HCT116 (cell line): Measurements from ENCODE around the gene LMNTD2. TPM values are rescaled to one million over a fixed set of nuclear protein-coding genes. Genes with fewer than 3 reads are reported as not detected.

ENCODE experiments used
- ATAC-seq: fragments of 200-7000 bp; cut with Tn5 transposase; 2 replicates; pipeline ENCODE4 v1.9.1; 2020; ENCODE audit warnings: mild to moderate bottlenecking, moderate library complexity
- BruUV-seq: library from RNA; stranded (reverse); fragments of 400-500 nt; replicated peaks from 2 replicates; lab custom pipeline; 2021; lab: Mats Ljungman, UMichigan
- CTCF ChIA-PET: fragments of 300-600 bp; sonication (Branson Sonifier 250); formaldehyde crosslinking; loops from one replicate; lab custom pipeline; 2021; ENCODE audit warnings: antibody characterized with exemption; lab: Charles Lee
- POLR2A ChIA-PET: fragments of 300-600, 350-600 bp; sonication (Branson Sonifier 250); formaldehyde crosslinking; loops from one replicate; lab custom pipeline; 2021; ENCODE audit warnings: antibody characterized with exemption; lab: Charles Lee
- RAD21 ChIA-PET, 2 experiments: fragments of 300-600 bp; sonication (Branson Sonifier 250); formaldehyde crosslinking; loops; one replicate each; lab custom pipeline; 2023; ENCODE audit warnings: low total read pairs in 2 of 2; ENCODE audit not compliant: uncharacterized antibody in 2 of 2, unreplicated experiment in 2 of 2, low non-redundant PET in 1 of 2; lab: Charles Lee
- DNase-seq: peaks from one replicate; pipeline ENCODE4 v3.0.0-alpha.2; 2010; ENCODE audit warnings: low read depth, low spot score
- H2AFZ ChIP-seq: fragments of 200-600 bp; shearing (Covaris generic), sonication (generic); 2 replicates; pipeline ENCODE4 v1.6.1; 2017; ENCODE audit warnings: low read depth, mixed run types, mixed read lengths, antibody characterized with exemption, low read length; ENCODE audit not compliant: poor library complexity, severe bottlenecking
- H3K27ac ChIP-seq: 2 replicates; pipeline ENCODE4 v1.5.1; 2012; ENCODE audit warnings: low read depth, low read length
- H3K27me3 ChIP-seq: fragments of 200-600 bp; sonication (generic); 2 replicates; pipeline ENCODE4 v1.6.1; 2016; ENCODE audit warnings: mixed run types, low read length, mixed read lengths; ENCODE audit not compliant: insufficient read depth
- H3K36me3 ChIP-seq, 2 experiments: fragments of 200-500 bp in 1 of 2; fragments of 200-600 bp in 1 of 2; sonication (Bioruptor generic) in 1 of 2; sonication (generic) in 1 of 2; 2 replicates each; pipeline versions ENCODE4 v1.5.1 to v1.6.1; 2014 to 2016; ENCODE audit warnings: low read length in 2 of 2, inconsistent platforms in 1 of 2, mixed read lengths in 1 of 2, mixed run types in 1 of 2; ENCODE audit not compliant: insufficient read depth in 2 of 2, control insufficient read depth in 1 of 2
- H3K4me1 ChIP-seq, 2 experiments: fragments of 200-600 bp in 1 of 2; sonication (generic) in 1 of 2; 2 replicates each; pipeline versions ENCODE4 v1.5.1 to v1.6.1; 2012 to 2017; ENCODE audit warnings: low read length in 2 of 2, inconsistent platforms in 1 of 2, mild to moderate bottlenecking in 1 of 2, mixed read lengths in 1 of 2, mixed run types in 1 of 2, moderate library complexity in 1 of 2; ENCODE audit not compliant: insufficient read depth in 2 of 2, control insufficient read depth in 1 of 2
- H3K4me2 ChIP-seq: fragments of 200-600 bp; sonication (generic); 2 replicates; pipeline ENCODE4 v1.6.1; 2017; ENCODE audit warnings: mixed run types, low read length, mixed read lengths
- H3K4me3 ChIP-seq, 2 experiments: fragments of 200-600 bp in 1 of 2; sonication (generic) in 1 of 2; replicated peaks in 1 of 2; 2 replicates each; pipeline ENCODE4 v1.5.1; 2011 to 2016; ENCODE audit warnings: low read length in 2 of 2, control low read depth in 1 of 2, low read depth in 1 of 2, mild to moderate bottlenecking in 1 of 2, mixed read lengths in 1 of 2, mixed run types in 1 of 2
- H3K79me2 ChIP-seq: fragments of 200-600 bp; sonication (generic); 2 replicates; pipeline ENCODE4 v1.6.1; 2017; ENCODE audit warnings: mild to moderate bottlenecking, mixed run types, low read length, moderate library complexity, mixed read lengths; ENCODE audit not compliant: insufficient read depth
- H3K9ac ChIP-seq: fragments of 200-600 bp; sonication (generic); 2 replicates; pipeline ENCODE4 v1.6.1; 2016; ENCODE audit warnings: low read length, mixed read lengths
- H3K9me2 ChIP-seq: fragments of 200-600 bp; sonication (generic), shearing (Covaris generic); 2 replicates; pipeline ENCODE4 v1.6.1; 2017; ENCODE audit warnings: mixed run types, mild to moderate bottlenecking, moderate library complexity; ENCODE audit not compliant: insufficient read depth
- H3K9me3 ChIP-seq, 2 experiments: fragments of 200-500 bp in 1 of 2; fragments of 200-600 bp in 1 of 2; sonication (Bioruptor generic) in 1 of 2; sonication (generic) in 1 of 2; 2 replicates each; pipeline ENCODE4 v1.6.1; 2014 to 2017; ENCODE audit warnings: low read length in 2 of 2, mixed read lengths in 2 of 2, inconsistent platforms in 1 of 2, low read depth in 1 of 2, mild to moderate bottlenecking in 1 of 2, mixed run types in 1 of 2, moderate library complexity in 1 of 2; ENCODE audit not compliant: control insufficient read depth in 1 of 2, insufficient read depth in 1 of 2
- H4K20me1 ChIP-seq: fragments of 200-600 bp; sonication (generic), shearing (Covaris generic); 2 replicates; pipeline ENCODE4 v1.6.1; 2017; ENCODE audit warnings: mixed run types, mild to moderate bottlenecking, moderate library complexity; ENCODE audit not compliant: insufficient read depth
- ATF3 ChIP-seq: IDR thresholded peaks from 2 replicates; pipeline ENCODE4 v1.6.1; 2012
- CBX3 ChIP-seq: IDR thresholded peaks from 2 replicates; pipeline ENCODE4 v1.6.1; 2012; ENCODE audit warnings: low read depth
- CEBPB ChIP-seq: IDR thresholded peaks from 2 replicates; pipeline ENCODE4 v1.6.1; 2012; ENCODE audit warnings: low read depth
- CTCF ChIP-seq, 3 experiments: fragments of 200-600 bp in 1 of 3; sonication (generic) in 1 of 3; IDR thresholded peaks in 2 of 3; conservative IDR thresholded peaks in 1 of 3; 2 replicates each; pipeline ENCODE4 v1.5.1; 2012 to 2017; ENCODE audit warnings: low read depth in 2 of 3, low read length in 2 of 3, antibody characterized with exemption in 1 of 3, borderline replicate concordance in 1 of 3, control low read depth in 1 of 3, mild to moderate bottlenecking in 1 of 3, mixed read lengths in 1 of 3, mixed run types in 1 of 3, moderate library complexity in 1 of 3; ENCODE audit not compliant: insufficient read depth in 1 of 3
- EGR1 ChIP-seq: IDR thresholded peaks from 2 replicates; pipeline ENCODE4 v1.6.1; 2012; ENCODE audit warnings: low read depth
- ELF1 ChIP-seq: IDR thresholded peaks from 2 replicates; pipeline ENCODE4 v1.6.1; 2012; ENCODE audit warnings: low read depth, borderline replicate concordance
- EZH2phosphoT487 ChIP-seq: fragments of 200-600 bp; IDR thresholded peaks from 2 replicates; pipeline ENCODE4 v1.6.1; 2018; ENCODE audit warnings: antibody characterized with exemption, borderline replicate concordance
- FOSL1 ChIP-seq: IDR thresholded peaks from 2 replicates; pipeline ENCODE4 v1.6.1; 2012; ENCODE audit warnings: low read depth
- POLR2A ChIP-seq: IDR thresholded peaks from 2 replicates; pipeline ENCODE4 v1.7.0; 2011; ENCODE audit warnings: borderline replicate concordance; ENCODE audit not compliant: insufficient read depth, insufficient read length; ENCODE audit errors: extremely low read depth
- POLR2AphosphoS5 ChIP-seq: IDR thresholded peaks from 2 replicates; pipeline ENCODE4 v1.6.1; 2011; ENCODE audit warnings: mild to moderate bottlenecking, low read depth, low read length, moderate library complexity
- RAD21 ChIP-seq: IDR thresholded peaks from 2 replicates; pipeline ENCODE4 v1.6.1; 2012; ENCODE audit warnings: low read depth, mild to moderate bottlenecking
- REST ChIP-seq: IDR thresholded peaks from 2 replicates; pipeline ENCODE4 v1.6.1; 2012; ENCODE audit warnings: low read depth
- SIN3A ChIP-seq: IDR thresholded peaks from 2 replicates; pipeline ENCODE4 v1.6.1; 2012; ENCODE audit warnings: low read depth
- SP1 ChIP-seq: IDR thresholded peaks from 2 replicates; pipeline ENCODE4 v1.6.1; 2012; ENCODE audit warnings: low read depth
- SRF ChIP-seq: IDR thresholded peaks from 2 replicates; pipeline ENCODE4 v1.6.1; 2012; ENCODE audit warnings: low read depth
- YY1 ChIP-seq: IDR thresholded peaks from 2 replicates; pipeline ENCODE4 v1.6.1; 2011; ENCODE audit warnings: low read length, low read depth, moderate library complexity, mild to moderate bottlenecking; ENCODE audit not compliant: insufficient replicate concordance; ENCODE audit errors: extremely low read depth
- ZBTB33 ChIP-seq: IDR thresholded peaks from 2 replicates; pipeline ENCODE4 v1.6.1; 2011; ENCODE audit warnings: mild to moderate bottlenecking, low read length, moderate library complexity; ENCODE audit not compliant: insufficient replicate concordance; ENCODE audit errors: extremely low read depth
- ZFX ChIP-seq: fragments of 450-650 bp; IDR thresholded peaks from 2 replicates; pipeline ENCODE4 v1.6.1; 2017
- ZNF274 ChIP-seq: fragments of 200-500 bp; sonication (Bioruptor generic); IDR thresholded peaks from 2 replicates; pipeline ENCODE4 v1.6.1; 2014; ENCODE audit warnings: mild to moderate bottlenecking, low read depth, low read length, inconsistent platforms
- intact Hi-C: fragments of 100-400 bp; cut with micrococcal nuclease; formaldehyde crosslinking; loops from 2 replicates; pipeline ENCODE4 v1.10.0; 2022
- total RNA-seq: library from RNA; stranded (reverse); gene quantifications from one replicate; pipeline ENCODE4 v1.2.1, GENCODE V29; 2021; ENCODE audit not compliant: unreplicated experiment

LMNTD2 gene
- total RNA-seq, 1 experiment from 2014 or later, result 9.5 TPM

GRCh38 chr11:506995-507726 lies 53.4 kb downstream of the LMNTD2 start, which contains the start of gene RNH1:
Gene RNH1, minus strand, starts transcription at chr11:507242. Its CDS starts 5,080 bp downstream, at chr11:502162.
- Histone ChIP-seq H3K79me2 (peaks cover 43% of the 10 kb centered on the region), H3K36me3 (peaks cover 0 to 19% of the 10 kb centered on the region in 2 experiments; a peak in 2 of 4 replicates), H3K9me2 (no peaks in the 10 kb centered on the region), H3K4me1 (peaks cover 6 to 22% of the 10 kb centered on the region in 2 experiments; a peak in 3 of 4 replicates), H3K27ac (peak within 1 kb of the TSS; percentile 95), H3K4me2 (peak within 1 kb of the TSS; percentile 95), H4K20me1 (no peaks in the 10 kb centered on the region), H3K9ac (peak within 1 kb of the TSS; percentile 99), H3K27me3 (no peaks in the 10 kb centered on the region), H3K9me3 (no peaks in the 10 kb centered on the region; a peak in 1 of 4 replicates), H3K4me3 (peak within 1 kb of the TSS; percentile 96 to 98), H2AFZ (no peak within 1 kb of the TSS)
- ChIA-PET CTCF (no interaction called here), RAD21 (no interaction called here), POLR2A (interaction anchor here (1.0 to 1.3 kb wide), 2 partner anchors 29 to 100 kb away, joined by 5 to 8 read pairs; partner anchors contain the start of gene LRRC56)
- peak; percentile 77 for DNase-seq
- no TSS peak for BruUV-seq
- peak; percentile 81 for ATAC-seq
- intact Hi-C loops, result loop anchor here (2.0 to 5.0 kb wide), 3 partner anchors 30 to 112 kb away; partner anchors contain the start of genes LRRC56 and PKP3
- no peak for TF ChIP-seq ELF1
- TF ChIP-seq SRF, result no peak
- TF ChIP-seq YY1, result no peak
- TF ChIP-seq ATF3, result no peak
- TF ChIP-seq ZFX, result peak; percentile 48; the same call in 1 of the 2 replicates
- no peak for TF ChIP-seq REST
- peak; percentile 91 for TF ChIP-seq EGR1
- TF ChIP-seq SP1, result peak; percentile 63; the same call in 1 of the 2 replicates
- no peak for TF ChIP-seq ZNF274
- TF ChIP-seq CBX3, result no peak; the same call in 1 of the 2 replicates
- peak; percentile 27 for TF ChIP-seq ZBTB33
- TF ChIP-seq POLR2A, result peak; percentile 31
- peak; percentile 22; the same call in 1 of the 2 replicates for TF ChIP-seq SIN3A
- TF ChIP-seq POLR2AphosphoS5, result no peak
- no peak for TF ChIP-seq RAD21
- no peak for TF ChIP-seq FOSL1
- no peak for TF ChIP-seq EZH2phosphoT487
- no peak for TF ChIP-seq CTCF (IDR thresholded peaks at IDR 0.05 in 2 of 3, conservative IDR thresholded peaks at IDR 0.05 in 1 of 3; ENCODE audit: borderline replicate concordance in 1 of 3, insufficient read depth in 1 of 3, low read depth in 2 of 3, low read length in 2 of 3)
- TF ChIP-seq CEBPB, result no peak
